Esophagus muscularis mucosa (tissue), 4 donors: ENCODE results near the gene CHRNB4.

ENCODE experiments used
- CTCF ChIP-seq, 3 experiments: fragments of 200-600 bp in 2 of 3; fragments of 450-650 bp in 1 of 3; sonication (generic) in 2 of 3; IDR thresholded peaks; one replicate each; pipeline ENCODE4 v1.5.1; 2017 to 2019; ENCODE audit warnings: antibody characterized with exemption in 3 of 3, mild to moderate bottlenecking in 2 of 3, moderate library complexity in 1 of 3
- EP300 ChIP-seq: sonication (generic); formaldehyde crosslinking; IDR thresholded peaks from one replicate; pipeline ENCODE4 v1.6.1; 2017; ENCODE audit warnings: antibody characterized with exemption
- POLR2A ChIP-seq: fragments of 450-650 bp; IDR thresholded peaks from one replicate; pipeline ENCODE4 v1.6.1; 2017; ENCODE audit warnings: antibody characterized with exemption, moderate library complexity, mild to moderate bottlenecking, low read depth
- POLR2AphosphoS5 ChIP-seq, 2 donors: sonication (generic); formaldehyde crosslinking; IDR thresholded peaks; one replicate each; pipeline ENCODE4 v1.6.1; 2017; ENCODE audit warnings: antibody characterized with exemption in 2 of 2

- TF ChIP-seq CTCF (IDR thresholded peaks at IDR 0.05) = no peak
- TF ChIP-seq POLR2A = no peak
- TF ChIP-seq POLR2AphosphoS5 (IDR thresholded peaks at IDR 0.05) = no peak
- TF ChIP-seq EP300 = no peak
Observed at GRCh38 chr15:78685925-78686324, 44.9 kb upstream of the CHRNB4 start.
